Measurements from ENCODE around the gene CFAP141.
A peak's percentile ranks its signal among the peaks of the same experiment; 100 is the strongest.

Gene CFAP141

GRCh38 chr1:154222918-154223317, 16.8 kb upstream of the CFAP141 start:
- Histone ChIP-seq H3K27me3 (ENCODE audit: control insufficient read depth, insufficient read depth, low read length) (no peaks in the 10 kb centered on the region), H3K4me1 (ENCODE audit: control insufficient read depth, insufficient read depth, low read length) (peaks cover 35% of the 10 kb centered on the region), H3K4me3 (ENCODE audit: low read length) (peak overlapping the region; percentile 88), H3K4me2 (ENCODE audit: low read length) (peak overlapping the region; percentile 90), H3K9me3 (replicated peaks; ENCODE audit: low read length) (no peaks in the 10 kb centered on the region), H3K36me3 (ENCODE audit: insufficient read depth, low read length) (peaks cover 47% of the 10 kb centered on the region), H3K9ac (ENCODE audit: low read depth, low read length) (peak overlapping the region; percentile 14)

GRCh38 chr1:154222518-154222917, 16.4 kb upstream of the CFAP141 start:
- Histone ChIP-seq H3K9me3 (replicated peaks; ENCODE audit: low read length) (no peaks in the 10 kb centered on the region), H3K4me3 (ENCODE audit: low read length) (peak overlapping the region; percentile 88), H3K9ac (ENCODE audit: low read depth, low read length) (peak overlapping the region; percentile 95), H3K4me1 (ENCODE audit: control insufficient read depth, insufficient read depth, low read length) (peaks cover 35% of the 10 kb centered on the region), H3K27me3 (ENCODE audit: control insufficient read depth, insufficient read depth, low read length) (no peaks in the 10 kb centered on the region), H3K36me3 (ENCODE audit: insufficient read depth, low read length) (peaks cover 47% of the 10 kb centered on the region), H3K4me2 (ENCODE audit: low read length) (peak overlapping the region; percentile 90)

- no peaks in the 10 kb centered on the region for H3K27me3 ChIP-seq (ENCODE audit: control insufficient read depth, insufficient read depth, low read length)
- H3K9ac ChIP-seq (ENCODE audit: low read depth, low read length): peak overlapping the region; percentile 95
- H3K4me2 ChIP-seq (ENCODE audit: low read length): peak overlapping the region; percentile 90
- H3K36me3 ChIP-seq (ENCODE audit: insufficient read depth, low read length): peaks cover 42% of the 10 kb centered on the region
- H3K9me3 ChIP-seq (replicated peaks; ENCODE audit: low read length): no peaks in the 10 kb centered on the region
- peak overlapping the region; percentile 88 for H3K4me3 ChIP-seq (ENCODE audit: low read length)
- peaks cover 35% of the 10 kb centered on the region for H3K4me1 ChIP-seq (ENCODE audit: control insufficient read depth, insufficient read depth, low read length)
Observed at GRCh38 chr1:154221278-154222001, 15.3 kb upstream of the CFAP141 start.

GRCh38 chr1:154220970-154221277, 14.8 kb upstream of the CFAP141 start:
- Histone ChIP-seq H3K4me2 (ENCODE audit: low read length) (peak overlapping the region; percentile 90), H3K4me1 (ENCODE audit: control insufficient read depth, insufficient read depth, low read length) (peaks cover 35% of the 10 kb centered on the region), H3K9me3 (replicated peaks; ENCODE audit: low read length) (no peaks in the 10 kb centered on the region)

GRCh38 chr1:154220071-154220969, 14.2 kb upstream of the CFAP141 start, which contains the start of gene UBAP2L:
Gene UBAP2L, plus strand, starts transcription at chr1:154220955. Its CDS starts 4,169 bp downstream, at chr1:154225124.
- no peaks in the 10 kb centered on the region for H3K9me3 ChIP-seq (replicated peaks; ENCODE audit: low read length)
- H3K4me1 ChIP-seq (ENCODE audit: control insufficient read depth, insufficient read depth, low read length): peaks cover 35% of the 10 kb centered on the region
- peak within 1 kb of the TSS; percentile 91 for H3K4me2 ChIP-seq (ENCODE audit: low read length)
- H3K4me3 ChIP-seq (ENCODE audit: low read length): peak within 1 kb of the TSS; percentile 98
- no peaks in the 10 kb centered on the region for H3K27me3 ChIP-seq (ENCODE audit: control insufficient read depth, insufficient read depth, low read length)
- H3K36me3 ChIP-seq (ENCODE audit: insufficient read depth, low read length): peaks cover 32% of the 10 kb centered on the region
- H3K9ac ChIP-seq (ENCODE audit: low read depth, low read length): peak within 1 kb of the TSS; percentile 100

More at GRCh38 chr1:154220970-154221277, 14.8 kb upstream of the CFAP141 start:
- Histone ChIP-seq H3K36me3 (ENCODE audit: insufficient read depth, low read length) (peaks cover 36% of the 10 kb centered on the region), H3K4me3 (ENCODE audit: low read length) (peak overlapping the region; percentile 88), H3K27me3 (ENCODE audit: control insufficient read depth, insufficient read depth, low read length) (no peaks in the 10 kb centered on the region), H3K9ac (ENCODE audit: low read depth, low read length) (peak overlapping the region; percentile 95)

- no peaks in the 10 kb centered on the region for H3K27me3 ChIP-seq (ENCODE audit: control insufficient read depth, insufficient read depth, low read length)
- peak overlapping the region; percentile 91 for H3K4me2 ChIP-seq (ENCODE audit: low read length)
- no peaks in the 10 kb centered on the region for H3K9me3 ChIP-seq (replicated peaks; ENCODE audit: low read length)
- H3K4me1 ChIP-seq (ENCODE audit: control insufficient read depth, insufficient read depth, low read length): peaks cover 35% of the 10 kb centered on the region
- peak overlapping the region; percentile 98 for H3K4me3 ChIP-seq (ENCODE audit: low read length)
- peak overlapping the region; percentile 100 for H3K9ac ChIP-seq (ENCODE audit: low read depth, low read length)
- peaks cover 28% of the 10 kb centered on the region for H3K36me3 ChIP-seq (ENCODE audit: insufficient read depth, low read length)
Observed at GRCh38 chr1:154219541-154219940, 13.4 kb upstream of the CFAP141 start.

GRCh38 chr1:154218545-154218944, 12.4 kb upstream of the CFAP141 start:
- Histone ChIP-seq H3K4me2 (ENCODE audit: low read length) (peak overlapping the region; percentile 91), H3K36me3 (ENCODE audit: insufficient read depth, low read length) (peaks cover 34% of the 10 kb centered on the region), H3K9ac (ENCODE audit: low read depth, low read length) (no peak overlapping the region), H3K9me3 (replicated peaks; ENCODE audit: low read length) (no peaks in the 10 kb centered on the region), H3K27me3 (ENCODE audit: control insufficient read depth, insufficient read depth, low read length) (no peaks in the 10 kb centered on the region), H3K4me3 (ENCODE audit: low read length) (peak overlapping the region; percentile 98), H3K4me1 (ENCODE audit: control insufficient read depth, insufficient read depth, low read length) (peaks cover 29% of the 10 kb centered on the region)

GRCh38 chr1:154213274-154213673, 7.1 kb upstream of the CFAP141 start:
- Histone ChIP-seq H3K36me3 (ENCODE audit: insufficient read depth, low read length) (peaks cover 55% of the 10 kb centered on the region), H3K27me3 (ENCODE audit: control insufficient read depth, insufficient read depth, low read length) (no peaks in the 10 kb centered on the region), H3K9ac (ENCODE audit: low read depth, low read length) (no peak overlapping the region), H3K4me2 (ENCODE audit: low read length) (no peak overlapping the region), H3K4me3 (ENCODE audit: low read length) (no peak overlapping the region), H3K9me3 (replicated peaks; ENCODE audit: low read length) (no peaks in the 10 kb centered on the region), H3K4me1 (ENCODE audit: control insufficient read depth, insufficient read depth, low read length) (peaks cover 8% of the 10 kb centered on the region)

GRCh38 chr1:154212083-154212482, 6.0 kb upstream of the CFAP141 start:
- Histone ChIP-seq H3K4me3 (ENCODE audit: low read length) (no peak overlapping the region), H3K4me2 (ENCODE audit: low read length) (no peak overlapping the region), H3K27me3 (ENCODE audit: control insufficient read depth, insufficient read depth, low read length) (no peaks in the 10 kb centered on the region), H3K9ac (ENCODE audit: low read depth, low read length) (no peak overlapping the region), H3K9me3 (replicated peaks; ENCODE audit: low read length) (no peaks in the 10 kb centered on the region), H3K36me3 (ENCODE audit: insufficient read depth, low read length) (peaks cover 53% of the 10 kb centered on the region), H3K4me1 (ENCODE audit: control insufficient read depth, insufficient read depth, low read length) (peaks cover 8% of the 10 kb centered on the region)

GRCh38 chr1:154208677-154209388, 2.7 kb upstream of the CFAP141 start:
- Histone ChIP-seq H3K4me3 (ENCODE audit: low read length) (no peak overlapping the region), H3K9me3 (replicated peaks; ENCODE audit: low read length) (no peaks in the 10 kb centered on the region), H3K36me3 (ENCODE audit: insufficient read depth, low read length) (peaks cover 57% of the 10 kb centered on the region), H3K4me1 (ENCODE audit: control insufficient read depth, insufficient read depth, low read length) (peaks cover 15% of the 10 kb centered on the region), H3K4me2 (ENCODE audit: low read length) (no peak overlapping the region), H3K27me3 (ENCODE audit: control insufficient read depth, insufficient read depth, low read length) (no peaks in the 10 kb centered on the region), H3K9ac (ENCODE audit: low read depth, low read length) (no peak overlapping the region)

GRCh38 chr1:154207262-154207661, 1.1 kb upstream of the CFAP141 start:
- no peak overlapping the region for H3K4me2 ChIP-seq (ENCODE audit: low read length)
- peaks cover 46% of the 10 kb centered on the region for H3K36me3 ChIP-seq (ENCODE audit: insufficient read depth, low read length)
- H3K27me3 ChIP-seq (ENCODE audit: control insufficient read depth, insufficient read depth, low read length): no peaks in the 10 kb centered on the region
- no peak overlapping the region for H3K4me3 ChIP-seq (ENCODE audit: low read length)
- peaks cover 8% of the 10 kb centered on the region for H3K4me1 ChIP-seq (ENCODE audit: control insufficient read depth, insufficient read depth, low read length)
- no peak overlapping the region for H3K9ac ChIP-seq (ENCODE audit: low read depth, low read length)
- no peaks in the 10 kb centered on the region for H3K9me3 ChIP-seq (replicated peaks; ENCODE audit: low read length)
